ENCODE measurements around the gene GRM5.

GRM5 gene

GRCh38 chr11:88695689-88696414 lies 369.9 kb downstream of the GRM5 start:
- DNase-seq, result no peak

DNA sequence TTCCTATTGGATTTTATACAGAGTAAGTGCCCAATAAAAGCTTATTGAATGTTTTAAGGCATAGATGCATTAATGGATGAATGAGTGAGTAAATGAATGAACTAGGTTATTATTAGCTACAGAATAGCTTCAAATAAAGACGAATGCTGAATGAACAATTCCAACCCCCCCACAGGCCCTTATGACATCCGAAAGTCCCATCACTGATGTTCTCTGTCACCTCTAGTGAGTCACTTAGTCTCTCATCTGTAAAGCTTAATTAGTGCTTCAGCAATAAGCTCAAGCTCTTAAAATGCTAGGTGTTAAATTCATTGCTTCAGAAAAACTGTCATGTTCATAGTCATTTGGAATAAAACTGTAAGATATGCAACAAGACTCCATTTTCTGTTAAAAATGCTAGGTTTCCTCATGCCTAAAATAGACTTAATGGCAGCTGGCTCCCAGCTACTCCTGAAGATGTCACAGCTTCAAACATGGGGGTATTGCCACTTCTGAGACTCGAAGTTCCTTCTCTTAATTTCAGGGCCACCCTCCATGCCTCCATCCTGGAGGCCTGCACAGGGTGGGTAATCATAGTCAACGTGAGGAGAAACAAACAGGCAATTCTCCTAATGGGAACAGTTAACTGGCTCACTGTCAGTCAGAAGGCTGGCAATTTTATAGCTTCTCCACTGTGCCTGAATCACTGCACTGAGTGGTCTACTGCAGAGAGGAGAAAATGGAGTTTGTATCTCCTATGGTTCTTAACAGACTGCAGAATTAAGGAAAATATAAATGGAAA lies 373.3 kb downstream of the GRM5 start:
- DNase-seq, result no peak

DNA sequence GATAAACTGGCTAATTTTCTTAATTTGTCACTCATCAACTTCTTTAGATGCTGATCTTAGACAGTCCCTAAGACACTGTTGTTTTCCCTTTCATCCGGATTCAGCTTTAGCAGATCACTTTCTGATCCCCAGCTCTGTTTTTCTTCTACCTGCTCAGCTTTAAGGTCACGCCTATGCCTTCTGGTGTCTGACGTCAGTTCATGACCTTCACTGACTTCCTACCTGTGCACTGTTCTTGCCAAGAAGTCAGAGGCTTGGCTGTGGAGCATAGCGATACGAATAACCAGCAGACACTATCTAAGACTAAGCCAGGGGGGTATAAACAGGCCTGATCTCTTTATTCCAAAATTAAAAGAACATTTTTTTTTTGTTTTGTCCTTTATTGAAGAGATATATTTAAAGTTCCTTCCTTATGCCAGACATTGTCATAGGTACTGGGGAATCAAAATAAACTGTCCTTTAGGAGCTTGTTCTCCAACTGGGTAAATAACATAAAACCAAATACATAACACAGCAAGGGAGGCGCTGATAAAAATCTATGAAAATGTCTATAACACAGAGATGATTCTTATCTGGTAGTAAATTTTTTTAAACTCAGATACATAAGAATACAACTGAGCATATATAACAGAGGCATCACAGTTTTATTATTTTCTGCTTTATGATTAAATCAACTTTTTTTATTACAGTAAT lies 376.1 kb downstream of the GRM5 start:
- no peak for DNase-seq

GRCh38 chr11:88683024-88683423 lies 382.8 kb downstream of the GRM5 start:
- DNase-seq, result no peak

DNA sequence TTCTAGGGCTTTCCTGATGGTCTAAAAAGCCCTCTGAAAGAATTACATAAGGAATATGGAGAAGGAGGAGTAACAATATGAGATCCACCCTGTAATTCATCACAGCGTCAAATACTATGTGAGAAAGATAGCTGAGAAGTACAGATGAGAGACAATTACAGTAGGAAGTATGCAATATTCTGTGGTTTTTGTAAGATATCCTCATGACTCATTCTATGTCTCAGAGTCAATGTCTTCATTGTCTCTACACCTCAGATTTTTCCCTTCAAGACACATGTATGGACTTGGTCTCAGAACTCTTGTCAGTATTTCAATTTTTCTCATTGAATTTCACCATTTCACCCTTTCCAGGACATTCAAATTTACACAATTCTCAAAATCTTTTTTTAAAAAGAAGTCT lies 385.0 kb downstream of the GRM5 start:
- DNase-seq, result no peak

DNA sequence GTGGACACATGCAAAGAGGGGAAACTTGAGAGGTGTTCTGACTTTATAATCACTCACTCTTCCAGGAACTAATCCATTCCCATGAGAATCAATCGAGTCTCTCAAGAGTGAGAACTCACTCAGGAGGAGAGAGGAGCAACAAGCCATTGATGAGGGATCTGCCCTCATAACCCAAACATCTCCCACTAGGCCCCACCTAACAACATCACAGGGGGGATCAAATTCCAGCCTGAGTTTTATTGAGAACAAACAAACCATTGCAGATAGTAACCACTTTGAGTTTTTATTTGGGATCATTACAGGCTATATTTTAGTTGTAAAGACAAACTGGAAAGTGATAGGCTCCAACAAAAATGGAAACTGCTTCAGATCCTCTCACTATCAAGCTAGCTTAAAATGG lies 399.4 kb downstream of the GRM5 start:
- DNase-seq, result no peak

GRCh38 chr11:88657076-88657738 lies 408.6 kb downstream of the GRM5 start:
- no peak for DNase-seq

DNA sequence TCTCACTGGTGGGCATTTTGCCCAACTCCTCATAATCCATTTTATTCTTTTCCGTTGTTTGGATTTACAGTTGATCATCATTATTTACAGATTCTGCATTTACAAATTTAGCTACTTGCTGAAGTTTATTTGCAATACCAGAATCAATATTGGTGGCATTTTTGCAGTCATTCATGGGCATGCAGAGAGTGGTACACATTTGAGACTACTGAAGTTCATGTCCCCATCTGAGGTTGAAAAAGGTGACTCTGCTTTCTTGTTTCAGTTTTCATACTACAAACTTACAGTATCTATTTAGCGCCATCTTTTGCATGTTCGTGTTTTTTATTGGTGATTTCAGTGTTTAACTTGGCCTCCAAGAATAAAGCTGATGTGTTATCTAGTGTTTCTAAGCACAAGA lies 409.5 kb downstream of the GRM5 start:
- no peak for DNase-seq

GRCh38 chr11:88655656-88656055 lies 410.1 kb downstream of the GRM5 start:
- no peak for DNase-seq

GRCh38 chr11:88655196-88655595 lies 410.6 kb downstream of the GRM5 start:
- no peak for DNase-seq

DNA sequence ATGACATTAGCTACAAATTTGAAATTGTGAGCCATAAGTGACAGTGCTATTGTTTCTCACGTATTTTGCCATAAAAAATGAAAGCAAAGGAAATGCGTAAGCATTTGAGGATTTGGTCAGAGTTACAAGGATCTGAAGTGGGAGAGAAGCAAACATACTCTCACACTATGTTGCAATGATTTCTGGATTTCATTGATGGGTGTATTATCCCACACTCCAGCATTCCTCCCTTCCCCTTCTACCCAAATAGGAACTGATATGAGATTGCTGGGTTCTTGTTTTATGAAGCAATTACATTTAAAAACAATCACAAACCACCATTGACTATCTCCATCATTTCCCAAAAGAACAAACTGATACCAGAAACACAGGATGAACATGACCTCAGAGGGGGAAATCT lies 414.2 kb downstream of the GRM5 start:
- no peak for DNase-seq

GRCh38 chr11:88644724-88645123 lies 421.1 kb downstream of the GRM5 start:
- no peak for DNase-seq

- no peak for DNase-seq
These were observed 433.6 kb downstream of the GRM5 start for GRCh38 chr11:88632163-88632562.

DNA sequence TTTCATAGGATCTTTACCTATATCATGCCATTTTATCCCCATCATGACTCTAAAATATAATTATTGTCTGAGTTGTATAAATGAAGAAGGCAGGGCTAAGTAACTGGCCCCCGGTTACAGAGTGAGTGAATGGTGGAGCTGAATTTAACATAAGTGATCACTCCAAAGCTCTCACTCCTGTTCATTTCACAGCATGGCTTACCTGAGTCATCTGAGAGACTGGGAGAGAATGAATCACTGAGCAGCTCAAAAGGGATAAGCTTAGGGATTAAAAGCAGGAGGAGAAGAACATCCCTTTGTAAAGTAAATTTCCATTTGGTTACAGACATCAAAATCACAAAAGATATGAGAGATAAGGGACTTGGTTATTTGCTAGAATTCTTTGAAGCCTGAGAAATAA lies 434.3 kb downstream of the GRM5 start:
- no peak for DNase-seq

GRCh38 chr11:88629496-88629895 lies 436.3 kb downstream of the GRM5 start:
- DNase-seq, result no peak

DNA sequence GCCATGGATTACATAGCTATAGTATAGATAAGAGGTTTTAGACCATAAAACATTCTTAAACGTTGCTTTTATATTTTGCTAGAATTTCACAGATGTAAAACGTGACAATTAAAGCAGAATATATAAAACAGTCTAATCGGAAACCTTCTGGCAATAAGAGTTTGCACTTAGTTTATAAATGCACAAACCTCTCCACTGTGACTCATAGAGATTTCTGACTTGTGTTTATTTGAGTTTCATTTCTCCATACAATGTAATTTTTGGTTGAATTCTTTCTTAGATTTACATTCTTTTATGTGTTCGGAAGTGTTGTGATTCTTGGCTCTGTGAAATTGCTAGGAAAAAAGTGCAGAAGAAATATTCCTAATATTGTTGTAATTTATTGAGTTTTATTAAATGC lies 439.6 kb downstream of the GRM5 start:
- DNase-seq, result no peak

- DNase-seq, result no peak
These were observed 442.3 kb downstream of the GRM5 start for GRCh38 chr11:88623531-88623930.

DNA sequence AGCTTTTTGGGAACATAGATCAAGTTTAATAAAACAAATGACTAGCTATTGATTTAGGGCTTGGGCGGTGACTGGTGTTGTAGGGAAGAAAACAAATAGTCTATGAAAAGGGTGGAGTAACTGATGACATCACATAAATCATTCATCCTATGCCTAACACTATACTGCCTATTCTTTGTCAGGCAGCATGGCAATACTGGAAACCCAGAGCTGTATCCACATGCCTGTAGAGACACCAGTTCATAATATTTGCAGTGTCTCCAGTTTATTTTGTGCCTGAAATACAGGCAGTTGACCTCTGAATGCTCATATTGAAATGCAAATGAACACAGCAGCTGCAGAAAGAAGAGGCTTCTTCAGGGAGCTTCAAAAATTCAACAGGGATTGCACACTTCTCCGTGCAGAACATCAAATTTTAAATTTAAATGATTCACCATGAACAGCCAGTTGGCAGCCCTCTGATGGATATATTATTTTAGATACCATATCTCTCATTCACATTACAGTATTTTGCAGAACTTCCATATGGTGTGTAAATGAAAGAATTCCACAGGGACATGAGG lies 445.1 kb downstream of the GRM5 start:
- no peak for DNase-seq

- no peak for DNase-seq
These were observed 446.0 kb downstream of the GRM5 start for GRCh38 chr11:88619656-88620385.

DNA sequence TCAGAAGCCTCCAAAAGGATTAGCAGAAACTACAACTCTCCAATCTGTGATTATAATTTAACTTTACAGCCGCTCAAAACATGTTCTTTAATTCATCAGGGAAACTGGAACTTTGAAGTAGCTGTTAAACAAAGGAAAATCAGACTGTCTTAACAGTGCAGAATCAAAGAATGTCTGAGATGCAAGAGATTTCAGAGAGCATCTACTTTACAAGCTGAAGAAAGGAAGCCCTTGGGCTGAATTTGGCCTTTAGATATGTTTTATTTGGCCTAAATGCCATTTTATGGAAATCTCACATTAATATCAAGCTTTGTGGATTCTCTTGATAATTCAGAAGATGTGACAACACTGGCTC lies 446.7 kb downstream of the GRM5 start:
- DNase-seq, result no peak

GRCh38 chr11:88618327-88619070 lies 447.3 kb downstream of the GRM5 start:
- DNase-seq, result peak; percentile 7

DNA sequence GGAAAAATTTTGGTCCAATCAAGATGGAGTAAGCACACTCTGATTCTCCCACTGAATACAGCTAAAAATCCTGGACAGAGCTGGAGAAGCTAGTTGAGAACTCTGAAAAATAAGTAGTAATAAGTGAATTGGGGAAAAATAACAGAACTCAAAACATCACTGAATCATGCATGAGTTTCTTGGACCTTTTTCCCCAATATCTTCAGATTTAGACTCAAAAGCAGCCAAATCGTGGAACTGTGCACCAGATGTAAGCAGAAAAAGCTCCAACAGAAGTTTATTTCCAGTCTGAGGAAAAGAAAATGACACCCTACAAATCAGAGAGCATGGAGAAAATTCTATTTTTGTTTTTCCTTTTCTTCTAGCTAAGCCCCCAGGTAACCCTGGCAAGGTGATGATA lies 448.6 kb downstream of the GRM5 start:
- no peak for DNase-seq

Measured in NCI-H1048 (cell line).